HCT116 (cell line): ENCODE measurements around the gene ASAP2. TPM values are rescaled to one million over a fixed set of nuclear protein-coding genes. Genes with fewer than 3 reads are reported as not detected.

Experiments
- ATAC-seq: fragments of 200-7000 bp; cut with Tn5 transposase; 2 replicates; pipeline ENCODE4 v1.9.1; 2020; ENCODE audit warnings: mild to moderate bottlenecking, moderate library complexity
- BruUV-seq: library from RNA; stranded (reverse); fragments of 400-500 nt; replicated peaks from 2 replicates; lab custom pipeline; 2021; lab: Mats Ljungman, UMichigan
- CTCF ChIA-PET: fragments of 300-600 bp; sonication (Branson Sonifier 250); formaldehyde crosslinking; loops from one replicate; lab custom pipeline; 2021; ENCODE audit warnings: antibody characterized with exemption; lab: Charles Lee
- POLR2A ChIA-PET: fragments of 300-600, 350-600 bp; sonication (Branson Sonifier 250); formaldehyde crosslinking; loops from one replicate; lab custom pipeline; 2021; ENCODE audit warnings: antibody characterized with exemption; lab: Charles Lee
- RAD21 ChIA-PET, 2 experiments: fragments of 300-600 bp; sonication (Branson Sonifier 250); formaldehyde crosslinking; loops; one replicate each; lab custom pipeline; 2023; ENCODE audit warnings: low total read pairs in 2 of 2; ENCODE audit not compliant: uncharacterized antibody in 2 of 2, unreplicated experiment in 2 of 2, low non-redundant PET in 1 of 2; lab: Charles Lee
- DNase-seq: peaks from one replicate; pipeline ENCODE4 v3.0.0-alpha.2; 2010; ENCODE audit warnings: low read depth, low spot score
- H2AFZ ChIP-seq: fragments of 200-600 bp; shearing (Covaris generic), sonication (generic); 2 replicates; pipeline ENCODE4 v1.6.1; 2017; ENCODE audit warnings: low read depth, mixed run types, mixed read lengths, antibody characterized with exemption, low read length; ENCODE audit not compliant: poor library complexity, severe bottlenecking
- H3K27ac ChIP-seq: 2 replicates; pipeline ENCODE4 v1.5.1; 2012; ENCODE audit warnings: low read depth, low read length
- H3K27me3 ChIP-seq: fragments of 200-600 bp; sonication (generic); 2 replicates; pipeline ENCODE4 v1.6.1; 2016; ENCODE audit warnings: mixed run types, low read length, mixed read lengths; ENCODE audit not compliant: insufficient read depth
- H3K36me3 ChIP-seq, 2 experiments: fragments of 200-500 bp in 1 of 2; fragments of 200-600 bp in 1 of 2; sonication (Bioruptor generic) in 1 of 2; sonication (generic) in 1 of 2; 2 replicates each; pipeline versions ENCODE4 v1.5.1 to v1.6.1; 2014 to 2016; ENCODE audit warnings: low read length in 2 of 2, inconsistent platforms in 1 of 2, mixed read lengths in 1 of 2, mixed run types in 1 of 2; ENCODE audit not compliant: insufficient read depth in 2 of 2, control insufficient read depth in 1 of 2
- H3K4me1 ChIP-seq, 2 experiments: fragments of 200-600 bp in 1 of 2; sonication (generic) in 1 of 2; 2 replicates each; pipeline versions ENCODE4 v1.5.1 to v1.6.1; 2012 to 2017; ENCODE audit warnings: low read length in 2 of 2, inconsistent platforms in 1 of 2, mild to moderate bottlenecking in 1 of 2, mixed read lengths in 1 of 2, mixed run types in 1 of 2, moderate library complexity in 1 of 2; ENCODE audit not compliant: insufficient read depth in 2 of 2, control insufficient read depth in 1 of 2
- H3K4me2 ChIP-seq: fragments of 200-600 bp; sonication (generic); 2 replicates; pipeline ENCODE4 v1.6.1; 2017; ENCODE audit warnings: mixed run types, low read length, mixed read lengths
- H3K4me3 ChIP-seq, 2 experiments: fragments of 200-600 bp in 1 of 2; sonication (generic) in 1 of 2; replicated peaks in 1 of 2; 2 replicates each; pipeline ENCODE4 v1.5.1; 2011 to 2016; ENCODE audit warnings: low read length in 2 of 2, control low read depth in 1 of 2, low read depth in 1 of 2, mild to moderate bottlenecking in 1 of 2, mixed read lengths in 1 of 2, mixed run types in 1 of 2
- H3K79me2 ChIP-seq: fragments of 200-600 bp; sonication (generic); 2 replicates; pipeline ENCODE4 v1.6.1; 2017; ENCODE audit warnings: mild to moderate bottlenecking, mixed run types, low read length, moderate library complexity, mixed read lengths; ENCODE audit not compliant: insufficient read depth
- H3K9ac ChIP-seq: fragments of 200-600 bp; sonication (generic); 2 replicates; pipeline ENCODE4 v1.6.1; 2016; ENCODE audit warnings: low read length, mixed read lengths
- H3K9me2 ChIP-seq: fragments of 200-600 bp; sonication (generic), shearing (Covaris generic); 2 replicates; pipeline ENCODE4 v1.6.1; 2017; ENCODE audit warnings: mixed run types, mild to moderate bottlenecking, moderate library complexity; ENCODE audit not compliant: insufficient read depth
- H3K9me3 ChIP-seq, 2 experiments: fragments of 200-500 bp in 1 of 2; fragments of 200-600 bp in 1 of 2; sonication (Bioruptor generic) in 1 of 2; sonication (generic) in 1 of 2; 2 replicates each; pipeline ENCODE4 v1.6.1; 2014 to 2017; ENCODE audit warnings: low read length in 2 of 2, mixed read lengths in 2 of 2, inconsistent platforms in 1 of 2, low read depth in 1 of 2, mild to moderate bottlenecking in 1 of 2, mixed run types in 1 of 2, moderate library complexity in 1 of 2; ENCODE audit not compliant: control insufficient read depth in 1 of 2, insufficient read depth in 1 of 2
- H4K20me1 ChIP-seq: fragments of 200-600 bp; sonication (generic), shearing (Covaris generic); 2 replicates; pipeline ENCODE4 v1.6.1; 2017; ENCODE audit warnings: mixed run types, mild to moderate bottlenecking, moderate library complexity; ENCODE audit not compliant: insufficient read depth
- ATF3 ChIP-seq: IDR thresholded peaks from 2 replicates; pipeline ENCODE4 v1.6.1; 2012
- CBX3 ChIP-seq: IDR thresholded peaks from 2 replicates; pipeline ENCODE4 v1.6.1; 2012; ENCODE audit warnings: low read depth
- CEBPB ChIP-seq: IDR thresholded peaks from 2 replicates; pipeline ENCODE4 v1.6.1; 2012; ENCODE audit warnings: low read depth
- ELF1 ChIP-seq: IDR thresholded peaks from 2 replicates; pipeline ENCODE4 v1.6.1; 2012; ENCODE audit warnings: low read depth, borderline replicate concordance
- EZH2 ChIP-seq: fragments of 200-600 bp; sonication (generic); IDR thresholded peaks from 2 replicates; pipeline ENCODE4 v1.6.1; 2017; ENCODE audit warnings: antibody characterized with exemption, mixed run types
- EZH2phosphoT487 ChIP-seq: fragments of 200-600 bp; IDR thresholded peaks from 2 replicates; pipeline ENCODE4 v1.6.1; 2018; ENCODE audit warnings: antibody characterized with exemption, borderline replicate concordance
- FOSL1 ChIP-seq: IDR thresholded peaks from 2 replicates; pipeline ENCODE4 v1.6.1; 2012; ENCODE audit warnings: low read depth
- JUND ChIP-seq: IDR thresholded peaks from 2 replicates; pipeline ENCODE4 v1.6.1; 2012
- MAX ChIP-seq: IDR thresholded peaks from 2 replicates; pipeline ENCODE4 v1.6.1; 2012
- POLR2A ChIP-seq: IDR thresholded peaks from 2 replicates; pipeline ENCODE4 v1.7.0; 2011; ENCODE audit warnings: borderline replicate concordance; ENCODE audit not compliant: insufficient read depth, insufficient read length; ENCODE audit errors: extremely low read depth
- RAD21 ChIP-seq: IDR thresholded peaks from 2 replicates; pipeline ENCODE4 v1.6.1; 2012; ENCODE audit warnings: low read depth, mild to moderate bottlenecking
- REST ChIP-seq: IDR thresholded peaks from 2 replicates; pipeline ENCODE4 v1.6.1; 2012; ENCODE audit warnings: low read depth
- SIN3A ChIP-seq: IDR thresholded peaks from 2 replicates; pipeline ENCODE4 v1.6.1; 2012; ENCODE audit warnings: low read depth
- SP1 ChIP-seq: IDR thresholded peaks from 2 replicates; pipeline ENCODE4 v1.6.1; 2012; ENCODE audit warnings: low read depth
- YY1 ChIP-seq: IDR thresholded peaks from 2 replicates; pipeline ENCODE4 v1.6.1; 2011; ENCODE audit warnings: low read length, low read depth, moderate library complexity, mild to moderate bottlenecking; ENCODE audit not compliant: insufficient replicate concordance; ENCODE audit errors: extremely low read depth
- ZBTB33 ChIP-seq: IDR thresholded peaks from 2 replicates; pipeline ENCODE4 v1.6.1; 2011; ENCODE audit warnings: mild to moderate bottlenecking, low read length, moderate library complexity; ENCODE audit not compliant: insufficient replicate concordance; ENCODE audit errors: extremely low read depth
- ZNF274 ChIP-seq: fragments of 200-500 bp; sonication (Bioruptor generic); IDR thresholded peaks from 2 replicates; pipeline ENCODE4 v1.6.1; 2014; ENCODE audit warnings: mild to moderate bottlenecking, low read depth, low read length, inconsistent platforms
- intact Hi-C: fragments of 100-400 bp; cut with micrococcal nuclease; formaldehyde crosslinking; loops from 2 replicates; pipeline ENCODE4 v1.10.0; 2022
- total RNA-seq: library from RNA; stranded (reverse); gene quantifications from one replicate; pipeline ENCODE4 v1.2.1, GENCODE V29; 2021; ENCODE audit not compliant: unreplicated experiment

The ASAP2 gene
- total RNA-seq, 1 experiment from 2014 or later, result 16.5 TPM

GRCh38 chr2:9196637-9197036, 10.0 kb upstream of the ASAP2 start (continued):
- TF ChIP-seq REST (no peak), SP1 (no peak), EZH2phosphoT487 (no peak), RAD21 (no peak)

GRCh38 chr2:9197916-9198315, 8.7 kb upstream of the ASAP2 start:
- H4K20me1 ChIP-seq, result no peaks in the 10 kb centered on the region
- ChIA-PET CTCF (no interaction called here), RAD21 (no interaction called here), POLR2A (no interaction called here)
- no peak overlapping the region for H3K4me2 ChIP-seq
- ATAC-seq (no peak), DNase-seq (no peak)
- H3K4me3 ChIP-seq, result no peak overlapping the region
- BruUV-seq, result no TSS peak
- no peaks in the 10 kb centered on the region for H3K36me3 ChIP-seq
- no peak overlapping the region for H2AFZ ChIP-seq
- H3K27me3 ChIP-seq, result no peaks in the 10 kb centered on the region
- TF ChIP-seq ZBTB33 (no peak), SIN3A (no peak), YY1 (no peak), ELF1 (no peak), JUND (no peak), CEBPB (no peak), CBX3 (no peak), POLR2A (no peak), MAX (no peak), FOSL1 (no peak), ATF3 (no peak), RAD21 (no peak), REST (no peak), ZNF274 (no peak), EZH2 (no peak), EZH2phosphoT487 (no peak), SP1 (no peak)
- H3K9ac ChIP-seq, result no peak overlapping the region
- no peaks in the 10 kb centered on the region for H3K9me3 ChIP-seq
- no peaks in the 10 kb centered on the region for H3K9me2 ChIP-seq
- H3K27ac ChIP-seq, result no peak overlapping the region
- intact Hi-C loops, result no loop called here
- no peaks in the 10 kb centered on the region for H3K4me1 ChIP-seq
- H3K79me2 ChIP-seq, result no peaks in the 10 kb centered on the region
